CD4-positive, alpha-beta T cell treated with Interferon alpha-2 for 1 hour (primary cell): ENCODE results near the gene FEN1.
A peak's percentile ranks its signal among the peaks of the same experiment; 100 is the strongest.

ENCODE experiments used
- DNase-seq, 2 donors: peaks; one replicate each; pipeline ENCODE4 v3.0.0-alpha.2; 2020 to 2022

Gene FEN1

DNA sequence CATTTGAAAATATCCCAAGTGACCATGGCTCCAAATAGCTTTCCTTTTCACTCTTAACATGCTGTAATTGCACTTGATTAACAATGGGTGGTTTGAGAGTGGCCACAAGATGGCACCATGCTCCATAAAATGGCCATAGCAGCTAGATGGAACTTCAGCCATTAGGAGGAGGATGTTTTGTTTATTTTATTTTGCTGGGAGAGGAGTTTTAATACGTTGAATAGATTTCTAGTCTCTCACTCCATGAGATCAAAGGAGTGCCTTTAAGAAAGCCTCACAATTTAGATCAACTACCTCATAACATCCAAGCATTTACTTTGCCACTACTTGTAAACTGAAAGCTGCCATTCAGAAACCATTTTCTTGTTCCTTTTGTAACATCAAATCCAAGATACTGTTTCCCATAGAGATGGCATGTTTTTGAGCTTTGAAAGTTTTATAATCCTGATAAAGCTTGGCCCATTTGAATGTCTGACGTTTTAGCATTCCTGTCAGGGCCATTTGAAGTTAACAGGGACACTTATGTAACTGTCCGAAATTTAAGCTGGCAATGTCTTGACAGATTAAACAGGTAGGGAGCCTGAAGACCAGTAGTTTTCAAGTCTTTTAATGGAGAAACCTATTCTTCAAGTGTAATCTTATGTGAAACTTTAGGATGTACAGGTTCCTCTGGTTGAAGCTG, 4.7 kb downstream of the FEN1 start:
- DNase-seq: peak; percentile 78 to 83

DNA sequence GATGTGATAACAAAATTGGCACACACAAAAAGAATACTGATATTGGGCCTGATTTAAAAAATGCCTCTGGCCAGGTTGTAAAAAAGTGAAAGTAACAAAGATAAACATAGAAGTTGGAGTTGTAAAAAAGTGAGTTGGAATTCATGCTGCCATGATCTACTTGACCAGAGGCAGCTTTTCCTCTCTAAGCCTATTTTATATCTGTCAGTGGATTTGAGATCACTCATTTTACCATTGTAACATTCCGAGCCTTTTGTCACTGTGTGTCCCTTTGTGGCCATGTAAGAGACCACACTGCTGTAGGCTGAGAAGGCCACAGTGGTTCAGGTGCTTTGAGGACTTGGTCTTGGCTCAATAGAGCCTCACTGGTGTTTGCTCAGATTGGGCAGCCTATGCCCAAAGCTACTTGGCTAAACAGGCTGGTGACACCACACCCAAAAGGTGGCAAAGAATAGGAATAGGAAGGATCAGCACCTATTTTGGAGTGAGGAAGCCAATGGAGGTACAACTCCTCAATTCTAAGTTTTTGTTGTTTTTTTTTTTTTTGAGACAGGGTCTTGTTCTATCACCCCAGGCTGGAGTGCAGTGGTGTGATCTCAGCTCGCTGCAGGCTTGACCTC, 7.1 kb downstream of the FEN1 start:
- DNase-seq: no peak

GRCh38 chr11:61800331-61801281, 7.9 kb downstream of the FEN1 start:
- DNase-seq: no peak

DNA sequence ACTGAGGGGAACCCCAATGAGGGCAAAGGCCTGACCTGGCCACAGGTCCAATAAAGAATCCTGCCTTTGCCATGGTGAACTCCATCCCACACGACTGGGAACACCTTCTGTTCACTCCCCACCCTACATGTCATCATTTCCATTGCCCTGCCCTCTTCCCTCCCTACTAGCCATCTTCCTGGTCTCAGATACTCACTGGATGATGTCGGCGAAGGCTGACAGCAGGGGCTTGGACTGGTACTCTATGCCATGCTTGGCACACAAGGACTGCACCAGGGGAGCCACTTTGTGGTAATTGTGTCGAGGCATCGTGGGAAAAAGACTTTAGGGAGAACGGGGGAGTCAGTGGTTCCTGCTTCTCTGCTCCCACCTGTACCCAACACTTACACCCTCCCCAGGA, 9.9 kb downstream of the FEN1 start:
- DNase-seq: no peak

DNA sequence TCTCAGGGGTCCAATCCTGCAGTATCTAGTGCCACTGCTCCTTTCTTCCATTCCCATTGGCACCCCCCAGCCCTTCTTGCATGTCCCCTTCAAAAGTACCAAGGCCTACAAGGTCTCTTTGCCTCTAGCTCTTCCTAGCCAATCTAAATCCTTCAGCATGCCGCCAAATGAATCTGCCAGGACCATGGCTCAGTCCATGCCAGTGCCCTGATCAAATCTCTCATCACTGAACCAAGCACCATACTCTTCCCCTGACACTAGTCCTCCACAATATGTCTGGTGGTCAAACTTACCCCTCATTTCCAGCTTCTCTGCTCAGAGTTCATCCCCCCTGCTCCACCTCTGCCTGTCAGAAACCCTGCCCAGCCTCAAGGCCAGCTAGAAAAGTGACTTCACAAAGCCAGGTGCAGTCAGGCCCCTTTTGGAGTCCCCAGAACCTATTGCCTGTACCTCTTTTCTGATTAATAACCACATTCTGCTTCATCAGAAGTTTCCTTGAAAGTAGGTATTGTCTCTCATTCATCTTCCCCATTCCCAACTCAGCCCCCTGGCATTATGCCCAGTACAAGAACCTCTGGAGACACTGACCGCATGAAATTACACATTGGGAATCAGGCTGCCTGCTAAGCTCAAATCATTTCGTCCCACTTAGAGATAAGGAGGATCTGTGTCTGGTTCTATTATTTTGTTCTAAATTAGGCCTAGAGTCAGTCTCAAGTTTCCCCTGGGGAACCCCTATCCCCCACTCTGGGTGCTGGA, 11.4 kb downstream of the FEN1 start:
- no peak for DNase-seq

- no peak for DNase-seq
Measured at GRCh38 chr11:61805146-61805545, 12.4 kb downstream of the FEN1 start.

DNA sequence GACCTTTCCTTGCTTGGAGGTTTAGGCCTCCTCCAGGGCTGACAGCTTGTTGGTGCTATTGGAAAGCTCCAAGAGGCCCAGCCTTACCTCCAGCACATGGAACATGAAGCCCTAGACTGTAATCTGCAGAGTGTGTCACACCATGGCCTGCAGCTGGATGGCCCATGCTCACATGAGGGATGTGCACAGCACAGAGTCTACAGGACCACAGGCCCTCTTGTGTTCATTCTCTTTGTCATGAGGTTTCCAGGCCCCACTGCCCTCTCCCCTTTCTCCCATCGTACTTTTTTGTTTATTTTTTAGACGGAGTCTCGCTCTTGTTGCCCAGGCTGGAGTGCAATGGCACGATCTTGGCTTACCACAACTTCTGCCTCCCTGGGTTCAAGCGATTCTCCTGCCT, 14.1 kb downstream of the FEN1 start:
- DNase-seq: no peak

DNA sequence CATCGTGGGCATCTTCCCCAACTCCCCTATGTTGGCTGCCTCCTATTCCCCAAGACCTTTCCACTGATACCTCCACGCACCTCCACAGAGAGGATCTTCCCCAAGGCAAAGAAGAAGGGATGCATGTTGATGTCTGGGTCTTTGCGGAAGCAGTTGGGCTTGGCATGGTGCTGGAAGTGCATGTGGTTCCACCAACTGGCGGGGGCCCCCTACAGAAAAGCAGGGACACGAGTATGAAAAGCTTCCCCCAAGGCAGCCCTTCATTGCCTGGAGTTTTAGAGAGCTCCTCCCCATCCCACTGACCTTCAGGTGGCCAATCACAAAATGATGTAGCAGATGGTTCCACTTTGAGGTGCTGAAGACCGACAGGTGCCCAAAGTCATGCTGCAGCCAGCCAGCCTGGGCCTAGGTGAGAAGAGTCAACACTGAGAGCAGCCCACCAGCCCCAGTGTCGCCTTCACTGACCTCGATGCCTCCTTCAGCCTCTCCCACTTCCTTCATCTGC, 18.0 kb downstream of the FEN1 start:
- DNase-seq: no peak

DNA sequence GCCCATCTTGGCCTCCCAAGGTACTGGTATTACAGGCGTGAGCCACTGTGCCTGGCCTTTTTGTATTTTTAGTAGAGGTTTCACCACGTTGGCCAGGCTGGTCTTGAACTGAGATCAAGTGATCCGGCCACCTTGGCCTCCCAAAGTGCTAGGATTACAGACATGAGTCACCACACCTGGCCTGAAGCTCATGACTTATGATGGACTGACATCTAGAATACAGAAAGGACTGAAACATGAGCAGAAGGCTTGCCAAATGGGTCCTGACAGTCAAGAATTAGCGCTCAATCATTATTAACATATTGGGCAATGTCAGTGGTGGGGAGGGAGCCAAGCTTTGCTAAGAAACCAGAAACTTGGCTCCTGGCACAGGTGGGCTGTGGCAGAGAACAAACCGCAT, 19.1 kb downstream of the FEN1 start:
- DNase-seq: no peak

GRCh38 chr11:61812736-61813411, 20.2 kb downstream of the FEN1 start:
- DNase-seq: no peak

- peak in 1 of 2 donors; percentile 34 for DNase-seq
Measured at GRCh38 chr11:61814247-61814957, 21.7 kb downstream of the FEN1 start.

- DNase-seq: peak; percentile 50 to 80
Measured at GRCh38 chr11:61814958-61815789, 22.5 kb downstream of the FEN1 start.

GRCh38 chr11:61815790-61816735, 23.4 kb downstream of the FEN1 start:
- peak; percentile 42 to 52 for DNase-seq

GRCh38 chr11:61816736-61817455, 24.2 kb downstream of the FEN1 start, which contains the start of gene FADS1:
Gene FADS1, minus strand, starts transcription at chr11:61817003. Its CDS starts 74 bp downstream, at chr11:61816929.
- peak; percentile 77 to 81 for DNase-seq

DNA sequence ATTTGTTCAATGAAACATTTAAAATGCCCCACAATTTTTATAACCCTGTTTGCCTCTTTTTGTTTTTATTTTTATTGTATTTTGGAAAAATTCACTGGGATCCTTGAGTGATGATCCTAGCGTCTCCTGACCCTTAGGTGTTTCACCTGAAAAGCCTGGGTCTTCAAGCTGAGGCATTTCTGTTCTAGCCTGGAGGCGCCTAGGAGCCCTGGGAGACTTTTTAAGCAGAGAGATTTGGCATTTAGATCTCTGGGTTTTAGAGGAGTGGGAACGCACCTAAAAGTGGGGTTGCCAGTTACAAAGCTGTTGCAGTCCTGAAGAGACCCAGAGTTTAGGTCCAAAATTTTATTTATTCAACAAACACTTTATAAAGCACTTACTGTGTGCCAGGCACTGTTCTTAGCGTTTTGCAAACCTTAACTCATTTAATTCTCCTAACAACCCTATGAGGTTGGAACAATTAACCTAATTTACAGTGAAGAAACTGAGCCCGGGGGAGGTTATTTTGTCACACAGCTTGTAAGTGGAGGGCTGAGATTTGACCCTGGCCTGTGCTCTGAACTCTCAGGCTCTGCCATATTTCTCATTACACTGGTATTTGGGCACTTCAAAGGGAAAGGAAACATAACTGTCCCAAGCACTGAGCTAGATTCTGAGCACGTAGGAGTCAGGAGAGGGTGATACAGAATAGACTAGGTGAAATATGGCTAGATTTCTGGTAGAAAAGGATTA, 24.9 kb downstream of the FEN1 start:
- DNase-seq: no peak

DNA sequence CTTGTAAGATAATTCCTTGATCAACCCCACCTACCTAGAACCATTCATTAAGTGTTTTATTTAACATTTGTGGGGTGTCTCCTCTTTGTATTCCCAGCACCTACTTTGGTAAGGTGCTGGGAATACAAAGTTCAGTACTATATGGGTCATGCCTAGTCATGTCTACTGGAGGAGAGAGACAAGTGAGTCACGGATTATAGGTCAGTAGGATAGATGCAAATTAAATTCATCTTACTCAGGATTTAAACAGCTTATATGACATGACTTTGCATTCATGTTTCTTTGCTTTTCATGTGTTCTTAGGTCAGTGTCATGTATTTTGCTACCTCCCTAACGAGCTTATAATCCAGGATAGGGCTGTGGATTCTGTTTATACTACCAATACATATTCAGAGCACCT, 27.5 kb downstream of the FEN1 start:
- DNase-seq: no peak

DNA sequence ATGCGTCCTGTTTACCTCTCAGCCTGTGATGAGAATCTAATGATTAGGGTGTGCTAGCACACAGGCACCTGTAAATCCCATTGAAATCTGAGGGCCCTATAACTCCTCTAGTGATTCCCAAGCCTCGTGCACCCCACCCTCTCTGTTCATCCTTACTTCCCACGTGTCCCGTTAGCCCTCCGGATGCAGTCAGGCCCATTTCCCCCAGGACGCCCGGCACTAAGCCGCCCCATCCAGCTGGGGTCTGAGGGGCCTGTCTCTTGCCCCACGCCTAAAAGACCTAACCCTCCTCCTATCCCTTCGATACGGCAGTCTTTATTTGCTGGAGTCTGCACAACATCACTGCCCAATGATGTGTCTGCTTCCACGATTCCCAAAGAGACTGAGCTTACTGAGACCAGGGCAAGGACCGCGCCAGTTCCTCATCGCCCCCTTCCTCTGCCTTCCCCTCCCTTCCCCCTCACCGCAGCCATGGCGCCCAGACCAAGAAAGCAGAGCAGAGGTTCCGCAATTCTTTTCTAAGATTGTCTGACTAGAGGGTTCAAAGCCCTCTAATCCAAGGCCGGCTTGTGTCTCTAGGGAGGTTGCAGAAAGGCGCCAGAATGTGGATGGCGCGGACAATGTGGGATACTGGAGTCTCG, 34.3 kb downstream of the FEN1 start:
- DNase-seq: peak in 1 of 2 donors; percentile 5
